Activated T-cell treated with anti-CD3 and anti-CD28 coated beads, Interleukin-2, amount 50 U/mL, for 72 hours (primary cell): ENCODE data around the gene IRF7. TPM values are rescaled to one million over a fixed set of nuclear protein-coding genes. Genes with fewer than 3 reads are reported as not detected.
A peak's percentile ranks its signal among the peaks of the same experiment; 100 is the strongest.

Experiments
- ATAC-seq, 2 donors: fragments of 150-1000 bp; cut with Tn5 transposase; replicated peaks in 1 of 2; 2 replicates each; pipeline ENCODE4 v1.10.0; 2021; ENCODE audit warnings: moderate library complexity in 2 of 2, mild to moderate bottlenecking in 1 of 2
- DNase-seq, 2 donors: peaks; one replicate each; pipeline ENCODE4 v3.0.0; 2021 to 2022; ENCODE audit warnings: mixed read lengths in 1 of 2
- H3K27ac Mint-ChIP-seq: one replicate; pipeline ENCODE4 v1.8.0; 2022; ENCODE audit warnings: mild to moderate bottlenecking, moderate library complexity, mixed read lengths
- H3K27me3 Mint-ChIP-seq: one replicate; pipeline ENCODE4 v1.8.0; 2022; ENCODE audit warnings: low read depth, mixed read lengths
- H3K36me3 Mint-ChIP-seq, 2 donors: one replicate each; pipeline ENCODE4 v1.8.0; 2022; ENCODE audit warnings: mixed read lengths in 2 of 2, mild to moderate bottlenecking in 1 of 2; ENCODE audit not compliant: insufficient read depth in 2 of 2
- H3K4me1 Mint-ChIP-seq: one replicate; pipeline ENCODE4 v1.8.0; 2022; ENCODE audit warnings: low read depth, mixed read lengths
- H3K4me3 Mint-ChIP-seq, 2 donors: one replicate each; pipeline ENCODE4 v1.8.0; 2022; ENCODE audit warnings: mild to moderate bottlenecking in 2 of 2, mixed read lengths in 2 of 2, moderate library complexity in 2 of 2
- H3K9me3 Mint-ChIP-seq, 2 donors: one replicate each; pipeline ENCODE4 v1.8.0; 2022; ENCODE audit warnings: mixed read lengths in 2 of 2
- total RNA-seq, 2 donors: library from RNA; stranded (reverse); gene quantifications; one replicate each; pipeline ENCODE4 v1.2.3, GENCODE V29; 2022

Gene IRF7
- total RNA-seq, 2 donors from 2014 or later, result 46.7 to 95.8 TPM

DNA sequence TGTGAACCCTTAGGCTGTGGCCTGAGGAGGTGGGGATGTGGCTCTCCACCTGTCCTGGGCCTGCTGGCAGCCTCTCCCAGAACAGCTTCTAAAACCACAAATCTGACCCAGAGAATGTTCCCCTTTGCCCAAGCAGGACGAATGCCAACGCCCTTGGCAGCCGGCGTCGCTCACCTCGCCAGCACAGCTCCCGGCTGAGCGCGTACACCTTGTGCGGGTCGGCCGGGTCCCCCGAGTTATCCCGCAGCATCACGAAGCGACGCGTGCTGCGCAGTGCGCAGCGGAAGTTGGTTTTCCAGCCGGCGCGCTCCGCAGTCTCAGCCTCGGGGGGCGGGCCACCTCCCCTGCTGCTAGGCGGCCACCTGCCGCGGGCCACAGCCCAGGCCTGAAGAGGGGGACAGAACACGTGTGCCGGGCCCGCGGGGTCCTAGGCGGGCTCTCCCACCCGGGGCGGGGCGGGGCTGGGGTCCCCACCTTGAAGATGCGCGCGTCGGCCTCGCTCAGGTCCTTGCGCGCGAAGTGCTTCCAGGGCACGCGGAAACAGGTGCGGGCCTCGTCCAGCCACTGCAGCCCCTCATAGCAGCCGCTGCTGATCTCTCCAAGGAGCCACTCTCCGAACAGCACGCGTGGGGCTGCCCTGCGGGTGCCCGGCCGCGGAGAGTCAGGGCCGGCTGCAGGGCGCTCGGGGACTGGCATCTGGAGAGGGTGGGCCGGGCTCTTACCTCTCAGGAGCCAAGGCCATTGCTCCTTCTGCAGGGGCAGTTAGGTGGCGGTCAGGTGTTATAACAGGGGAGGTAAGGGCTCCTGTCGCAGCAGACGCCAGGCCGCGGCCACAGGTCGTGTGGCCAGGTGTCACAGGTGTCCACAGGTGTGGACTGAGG lies 887 bp downstream of the IRF7 start:
- H3K27ac Mint-ChIP-seq, result peak overlapping the region; percentile 79
- ATAC-seq, result no peak
- H3K27me3 Mint-ChIP-seq, result no peaks in the 10 kb centered on the region
- peaks cover 2 to 7% of the 10 kb centered on the region in 2 donors for H3K36me3 Mint-ChIP-seq
- H3K4me1 Mint-ChIP-seq, result peaks cover 20% of the 10 kb centered on the region
- H3K9me3 Mint-ChIP-seq, result no peaks in the 10 kb centered on the region
- no peak for DNase-seq
- H3K4me3 Mint-ChIP-seq, result peak overlapping the region; percentile 87 to 92

DNA sequence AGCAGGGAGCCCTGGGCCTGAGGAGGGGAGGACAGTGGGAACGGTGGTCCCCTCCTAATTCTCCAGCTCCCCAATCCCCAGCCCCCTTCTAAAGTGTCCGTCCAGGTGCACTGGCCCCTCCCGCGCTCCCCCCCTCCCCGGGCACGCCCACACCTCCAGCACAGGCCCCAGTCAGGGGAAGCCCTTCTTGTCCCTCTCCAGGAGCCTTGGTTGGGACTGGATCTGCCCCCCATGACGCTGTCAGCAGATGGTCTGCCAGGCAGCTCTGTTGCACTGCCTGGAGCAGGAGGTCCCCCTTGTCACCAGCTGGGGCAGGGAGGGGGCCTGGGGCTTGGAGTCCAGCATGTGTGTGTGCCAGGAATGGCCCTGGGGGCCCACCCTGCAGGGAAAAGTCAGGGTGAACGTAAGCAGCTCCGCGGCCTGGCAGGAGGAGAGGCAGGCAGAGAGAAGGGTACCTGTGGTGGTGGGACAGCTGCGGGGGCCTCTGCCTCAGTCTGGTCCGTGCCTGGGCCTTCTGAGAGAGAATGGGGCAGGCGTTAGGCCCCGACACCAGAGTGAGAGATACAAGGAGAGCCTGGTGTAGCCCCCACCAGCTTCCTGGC lies 1.6 kb downstream of the IRF7 start:
- no peak overlapping the region for H3K27ac Mint-ChIP-seq
- peaks cover 2 to 7% of the 10 kb centered on the region in 2 donors for H3K36me3 Mint-ChIP-seq

DNA sequence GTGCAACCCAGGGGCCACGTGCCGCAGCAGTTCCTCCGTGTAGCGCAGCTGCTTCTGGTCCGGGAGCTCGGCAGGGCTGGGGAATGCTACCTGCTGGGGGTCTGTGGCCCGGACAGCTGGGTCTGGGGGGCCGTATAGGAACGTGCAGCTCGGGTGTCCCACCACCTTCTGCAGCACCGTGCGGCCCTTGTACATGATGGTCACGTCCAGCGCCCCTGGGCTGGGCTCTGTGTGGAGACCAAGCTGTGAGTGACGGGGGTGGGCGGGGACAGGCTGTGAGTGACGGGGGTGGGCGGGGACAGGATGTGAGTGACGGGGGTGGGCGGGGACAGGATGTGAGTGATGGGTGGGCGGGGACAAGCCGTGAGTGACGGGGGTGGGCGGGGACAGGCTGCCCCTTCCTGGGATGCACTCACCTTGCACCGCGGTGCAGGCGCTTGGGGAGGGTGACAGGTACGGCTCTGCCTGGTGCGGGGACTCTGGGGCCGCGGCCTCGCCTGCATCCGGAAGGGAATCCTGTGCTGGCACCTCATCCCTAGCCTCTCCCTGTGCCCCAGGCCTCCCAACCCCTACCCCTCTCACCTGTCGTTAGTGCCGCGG lies 2.3 kb downstream of the IRF7 start:
- Mint-ChIP-seq H3K27ac (no peak overlapping the region), H3K4me1 (peaks cover 20% of the 10 kb centered on the region), H3K9me3 (no peaks in the 10 kb centered on the region), H3K27me3 (no peaks in the 10 kb centered on the region), H3K4me3 (peak overlapping the region; percentile 57 to 92), H3K36me3 (peaks cover 2 to 8% of the 10 kb centered on the region in 2 donors)
- peak; percentile 83 to 90 for DNase-seq
- ATAC-seq, result peak; percentile 54 to 56

More for the DNA sequence above, 1.6 kb downstream of the IRF7 start:
- H3K4me3 Mint-ChIP-seq, result peak overlapping the region; percentile 87 to 92
- ATAC-seq (no peak), DNase-seq (no peak)
- no peaks in the 10 kb centered on the region for H3K9me3 Mint-ChIP-seq
- no peaks in the 10 kb centered on the region for H3K27me3 Mint-ChIP-seq
- peaks cover 20% of the 10 kb centered on the region for H3K4me1 Mint-ChIP-seq

DNA sequence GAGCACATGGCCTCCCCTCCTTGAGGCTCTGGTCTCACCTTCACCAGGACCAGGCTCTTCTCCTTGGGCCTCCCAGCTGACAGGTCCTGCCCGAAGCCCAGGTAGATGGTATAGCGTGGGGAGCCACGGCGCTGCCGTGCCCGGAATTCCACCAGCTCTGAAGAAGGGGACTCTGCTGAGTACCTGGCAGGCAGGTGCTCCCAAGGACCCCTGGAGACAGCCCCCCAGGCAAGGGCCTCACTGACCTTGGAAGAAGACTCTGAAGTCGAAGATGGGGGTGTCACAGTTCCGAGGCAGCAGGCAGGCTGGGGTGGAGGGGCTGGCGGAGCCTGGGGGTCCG lies 2.8 kb downstream of the IRF7 start:
- peaks cover 2 to 9% of the 10 kb centered on the region in 2 donors for H3K36me3 Mint-ChIP-seq
- H3K4me3 Mint-ChIP-seq, result no peak overlapping the region
- no peak for ATAC-seq

DNA sequence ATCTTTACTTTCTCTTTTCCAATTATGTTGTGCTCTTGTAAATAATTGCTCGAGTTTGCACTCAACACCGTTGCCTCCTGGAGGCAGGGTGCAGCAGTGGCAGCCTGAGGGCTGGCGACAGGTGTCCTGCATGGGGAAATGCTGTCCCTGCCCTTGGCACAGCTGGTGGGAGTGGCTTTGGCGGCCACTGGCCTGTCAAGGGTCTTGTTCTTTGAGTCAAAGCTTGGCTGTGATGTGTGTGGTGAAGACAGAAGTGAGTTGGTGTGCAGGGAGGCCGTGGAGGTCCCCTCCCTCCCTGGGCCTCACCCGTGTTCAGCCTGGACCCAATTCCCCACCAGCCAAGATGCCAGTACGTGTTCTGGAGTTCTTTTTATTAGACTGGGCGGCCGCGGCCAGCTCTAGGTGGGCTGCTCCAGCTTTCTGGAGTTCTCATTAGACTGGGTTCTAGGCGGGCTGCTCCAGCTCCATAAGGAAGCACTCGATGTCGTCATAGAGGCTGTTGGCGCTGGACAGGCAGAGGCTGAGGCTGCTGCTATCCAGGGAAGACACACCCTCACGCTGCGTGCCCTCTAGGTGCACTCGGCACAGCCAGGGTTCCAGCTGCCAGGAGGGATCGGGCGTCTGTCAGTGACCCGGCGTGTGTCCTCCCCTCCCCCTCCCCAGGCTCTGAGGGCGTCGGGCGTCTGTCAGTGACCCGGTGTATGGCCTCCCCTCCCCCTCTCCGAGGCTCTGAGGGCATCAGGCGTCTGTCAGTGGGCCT lies 3.4 kb downstream of the IRF7 start:
- Mint-ChIP-seq H3K27ac (peak overlapping the region; percentile 13), H3K4me3 (no peak overlapping the region), H3K4me1 (peaks cover 20% of the 10 kb centered on the region), H3K27me3 (no peaks in the 10 kb centered on the region), H3K9me3 (no peaks in the 10 kb centered on the region), H3K36me3 (peaks cover 2 to 9% of the 10 kb centered on the region in 2 donors)
- no peak for ATAC-seq
- DNase-seq, result no peak

More for the DNA sequence above, 2.8 kb downstream of the IRF7 start:
- no peak for DNase-seq
- Mint-ChIP-seq H3K27ac (peak overlapping the region; percentile 42), H3K4me1 (peaks cover 20% of the 10 kb centered on the region), H3K9me3 (no peaks in the 10 kb centered on the region), H3K27me3 (no peaks in the 10 kb centered on the region)

DNA sequence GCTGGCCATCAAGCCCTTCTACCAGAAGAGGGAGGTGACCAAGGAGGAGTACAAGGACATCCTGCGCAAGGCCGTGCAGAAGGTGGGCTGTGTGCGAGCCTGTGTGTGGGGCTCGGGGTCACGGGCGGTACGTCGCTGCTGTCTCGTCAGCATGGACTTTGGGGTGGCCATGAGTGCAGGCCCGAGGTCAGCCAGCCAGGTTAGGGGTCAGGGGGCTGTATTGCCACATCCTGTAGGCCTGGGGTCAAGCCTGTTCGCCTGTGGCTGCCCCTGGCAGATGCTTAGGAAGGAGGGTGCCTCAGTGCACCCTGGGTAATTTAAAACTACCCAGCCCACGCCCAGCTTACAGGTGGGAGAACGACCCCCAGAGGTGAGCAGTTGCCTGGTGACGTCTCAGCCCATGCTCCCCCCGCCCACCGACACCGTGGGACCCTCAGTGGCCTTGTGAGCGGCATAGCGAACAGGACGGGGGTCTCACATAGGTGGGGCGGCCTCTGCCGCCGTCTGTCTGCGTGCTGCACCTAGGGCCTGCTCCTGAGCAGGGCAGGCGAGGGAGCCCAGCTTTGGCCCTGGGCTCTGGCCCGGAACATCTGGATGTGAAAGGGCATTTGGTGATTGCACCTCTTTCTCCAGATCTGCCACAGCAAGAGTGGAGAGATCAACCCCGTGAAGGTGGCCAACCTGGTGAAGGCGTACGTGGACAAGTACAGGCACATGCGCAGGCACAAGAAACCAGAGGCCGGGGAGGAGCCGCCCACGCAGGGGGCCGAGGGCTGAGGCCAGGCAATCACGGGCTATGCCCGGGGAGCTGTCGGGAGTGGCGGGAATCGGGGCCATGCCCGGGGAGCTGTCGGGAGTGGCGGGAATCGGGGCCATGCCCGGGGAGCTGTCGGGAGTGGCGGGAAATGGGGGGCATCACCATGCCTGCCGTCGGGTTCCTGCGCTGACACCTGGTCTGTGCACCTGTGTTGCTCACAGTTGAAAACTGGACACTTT lies 4.5 kb downstream of the IRF7 start:
- ATAC-seq, result no peak
- no peaks in the 10 kb centered on the region for H3K9me3 Mint-ChIP-seq
- no peaks in the 10 kb centered on the region for H3K27me3 Mint-ChIP-seq
- H3K36me3 Mint-ChIP-seq, result peaks cover 5 to 13% of the 10 kb centered on the region in 2 donors
- H3K27ac Mint-ChIP-seq, result no peak overlapping the region
- no peak for DNase-seq
- no peak overlapping the region for H3K4me3 Mint-ChIP-seq
- peaks cover 16% of the 10 kb centered on the region for H3K4me1 Mint-ChIP-seq

DNA sequence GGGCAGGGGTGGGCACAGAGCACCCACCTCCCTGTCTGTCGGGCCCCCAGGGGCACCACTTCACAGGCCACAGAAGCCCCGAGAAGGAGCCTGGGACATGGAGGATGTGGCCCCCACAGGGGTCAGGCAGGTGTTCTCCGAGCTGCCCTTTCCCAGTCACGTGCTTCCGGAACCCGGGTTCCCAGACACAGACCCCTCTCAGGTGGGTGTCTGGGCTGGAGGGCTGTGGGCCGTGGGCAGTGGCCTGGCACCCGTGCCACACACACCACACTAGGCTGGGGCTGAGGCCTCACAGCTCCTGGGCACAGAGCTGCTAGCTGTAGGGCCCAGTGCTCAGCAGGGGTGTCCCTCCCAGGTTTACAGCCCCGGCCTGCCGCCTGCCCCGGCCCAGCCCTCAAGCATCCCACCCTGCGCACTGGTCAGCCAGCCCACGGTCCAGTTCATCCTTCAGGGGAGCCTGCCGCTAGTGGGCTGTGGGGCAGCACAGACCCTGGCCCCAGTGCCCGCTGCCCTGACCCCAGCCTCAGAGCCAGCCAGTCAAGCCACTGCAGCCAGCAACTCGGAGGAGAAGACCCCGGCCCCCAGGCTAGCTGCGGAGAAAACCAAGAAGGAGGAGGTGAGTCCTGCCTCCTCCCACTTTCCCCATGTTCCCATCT lies 5.5 kb downstream of the IRF7 start:
- no peak overlapping the region for H3K4me3 Mint-ChIP-seq
- peaks cover 11% of the 10 kb centered on the region for H3K4me1 Mint-ChIP-seq
- no peaks in the 10 kb centered on the region for H3K9me3 Mint-ChIP-seq
- H3K36me3 Mint-ChIP-seq, result peaks cover 5 to 13% of the 10 kb centered on the region in 2 donors
- H3K27ac Mint-ChIP-seq, result no peak overlapping the region
- no peaks in the 10 kb centered on the region for H3K27me3 Mint-ChIP-seq
- ATAC-seq, result no peak
- no peak for DNase-seq

DNA sequence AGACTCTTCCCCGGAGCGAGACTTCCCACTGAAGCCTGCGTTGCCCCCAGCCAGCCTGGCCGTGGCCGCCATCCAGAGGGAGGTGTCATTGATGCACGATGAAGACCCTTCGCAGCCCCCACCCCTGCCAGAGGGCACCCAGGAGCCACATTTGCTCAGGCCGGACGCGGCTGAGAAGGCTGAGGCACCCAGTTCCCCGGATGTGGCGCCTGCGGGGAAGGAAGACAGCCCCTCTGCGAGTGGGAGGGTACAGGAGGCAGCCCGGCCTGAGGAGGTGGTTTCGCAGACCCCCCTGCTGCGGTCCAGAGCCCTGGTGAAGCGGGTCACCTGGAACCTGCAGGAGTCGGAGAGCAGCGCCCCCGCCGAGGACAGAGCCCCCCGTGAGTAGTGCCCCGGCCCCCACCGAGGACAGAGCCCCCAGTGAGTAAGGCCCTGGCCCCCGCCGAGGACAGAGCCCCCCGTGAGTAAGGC lies 6.4 kb downstream of the IRF7 start:
- DNase-seq (no peak), ATAC-seq (no peak)
- Mint-ChIP-seq H3K27ac (no peak overlapping the region), H3K27me3 (no peaks in the 10 kb centered on the region), H3K4me1 (peaks cover 9% of the 10 kb centered on the region), H3K36me3 (peaks cover 5 to 16% of the 10 kb centered on the region in 2 donors), H3K9me3 (no peaks in the 10 kb centered on the region), H3K4me3 (no peak overlapping the region)

DNA sequence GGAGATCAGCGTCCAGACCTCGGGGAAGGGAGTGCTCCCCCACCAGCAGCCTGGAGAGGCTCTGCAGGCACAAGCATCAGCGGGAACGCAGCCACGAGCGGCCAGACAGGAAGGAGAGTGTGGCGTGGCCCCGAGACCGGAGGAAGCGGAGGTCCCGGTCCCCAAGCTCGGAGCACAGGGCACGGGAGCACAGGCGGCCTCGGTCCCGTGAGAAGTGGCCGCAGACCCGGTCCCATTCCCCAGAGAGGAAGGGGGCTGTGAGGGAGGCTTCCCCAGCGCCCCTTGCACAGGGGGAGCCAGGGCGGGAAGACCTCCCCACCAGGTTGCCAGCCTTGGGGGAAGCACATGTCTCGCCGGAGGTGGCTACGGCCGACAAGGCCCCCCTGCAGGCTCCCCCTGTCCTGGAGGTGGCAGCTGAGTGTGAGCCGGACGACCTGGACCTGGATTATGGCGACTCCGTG lies 6.9 kb downstream of the IRF7 start:
- Mint-ChIP-seq H3K4me3 (no peak overlapping the region), H3K36me3 (peaks cover 5 to 16% of the 10 kb centered on the region in 2 donors), H3K27me3 (no peaks in the 10 kb centered on the region), H3K9me3 (no peaks in the 10 kb centered on the region), H3K4me1 (peaks cover 4% of the 10 kb centered on the region), H3K27ac (no peak overlapping the region)
- ATAC-seq (no peak), DNase-seq (no peak)

DNA sequence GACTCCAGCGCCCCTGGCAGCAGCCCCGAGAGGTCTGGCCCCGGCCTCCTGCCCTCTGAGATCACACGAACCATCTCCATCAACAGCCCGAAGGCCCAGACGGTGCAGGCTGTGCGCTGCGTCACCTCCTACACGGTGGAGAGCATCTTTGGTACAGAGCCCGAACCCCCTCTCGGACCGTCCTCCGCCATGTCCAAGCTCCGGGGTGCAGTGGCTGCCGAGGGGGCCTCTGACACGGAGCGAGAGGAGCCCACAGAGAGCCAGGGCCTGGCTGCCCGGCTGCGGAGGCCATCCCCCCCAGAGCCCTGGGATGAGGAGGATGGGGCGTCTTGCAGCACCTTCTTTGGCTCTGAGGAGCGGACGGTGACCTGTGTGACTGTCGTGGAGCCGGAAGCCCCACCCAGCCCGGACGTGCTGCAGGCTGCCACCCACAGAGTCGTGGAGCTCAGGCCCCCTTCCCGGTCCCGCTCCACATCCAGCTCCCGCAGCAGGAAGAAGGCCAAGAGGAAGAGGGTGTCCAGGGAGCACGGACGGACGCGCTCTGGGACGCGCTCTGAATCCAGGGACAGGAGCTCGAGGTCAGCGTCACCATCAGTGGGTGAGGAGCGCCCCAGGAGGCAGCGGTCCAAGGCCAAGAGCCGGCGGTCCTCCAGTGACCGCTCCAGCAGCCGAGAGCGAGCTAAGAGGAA lies 7.6 kb downstream of the IRF7 start:
- H3K36me3 Mint-ChIP-seq, result peaks cover 5 to 14% of the 10 kb centered on the region in 2 donors
- no peak for ATAC-seq
- no peaks in the 10 kb centered on the region for H3K27me3 Mint-ChIP-seq
- peak overlapping the region; percentile 82 for H3K27ac Mint-ChIP-seq
- peaks cover 4% of the 10 kb centered on the region for H3K4me1 Mint-ChIP-seq
- H3K9me3 Mint-ChIP-seq, result no peaks in the 10 kb centered on the region
- H3K4me3 Mint-ChIP-seq, result no peak overlapping the region
- DNase-seq, result no peak
